ENCODE data around the gene APBA2.

- TF ChIP-seq CTCF (optimal IDR thresholded peaks at IDR 0.05 in 1 of 3, IDR thresholded peaks at IDR 0.05 in 1 of 3, conservative IDR thresholded peaks at IDR 0.05 in 1 of 3; ENCODE audit: extremely low read depth in 1 of 3, insufficient read depth in 2 of 3, low read length in 3 of 3) (no peak), EZH2 (IDR thresholded peaks at IDR 0.05; ENCODE audit: low read length) (no peak)
Measured at GRCh38 chr15:28881600-28881999, 4.2 kb upstream of the APBA2 start.
